Measurements from ENCODE around the gene KCNE3. TPM values are rescaled to one million over a fixed set of nuclear protein-coding genes. Genes with fewer than 3 reads are reported as not detected.

KCNE3 gene
- total RNA-seq, 1 donor from 2014 or later: 1.2 TPM

DNA sequence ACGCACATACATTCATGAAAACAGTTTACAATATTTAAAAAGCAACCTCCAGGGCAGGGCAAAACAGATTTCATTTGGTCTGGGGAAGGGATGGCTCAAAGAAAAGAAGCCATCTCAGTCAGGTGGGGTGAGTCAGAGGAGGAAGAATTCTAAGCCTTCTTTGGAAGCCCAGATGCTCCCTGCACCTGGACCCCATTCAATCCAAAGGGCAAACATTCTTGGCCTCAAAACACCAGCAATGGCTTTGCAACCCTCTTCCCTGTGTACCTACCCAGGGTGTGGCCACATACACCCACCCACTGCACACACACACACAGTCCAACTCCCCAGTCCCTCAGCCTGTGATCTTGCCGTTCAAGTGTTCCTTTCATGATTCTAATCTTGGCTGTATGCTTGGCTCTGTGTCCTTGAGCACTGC, 2.0 kb downstream of the KCNE3 start:
- no peak overlapping the region for H3K4me3 Mint-ChIP-seq
- H3K27me3 ChIP-seq: peaks cover 27% of the 10 kb centered on the region

GRCh38 chr11:74464746-74465145, 2.6 kb downstream of the KCNE3 start:
- Histone ChIP-seq H3K36me3 (no peaks in the 10 kb centered on the region), H3K9me3 (ENCODE audit: low read depth) (no peaks in the 10 kb centered on the region), H2AFZ (replicated peaks) (no peak overlapping the region)

More for the DNA sequence above, 2.0 kb downstream of the KCNE3 start:
- peaks cover 23% of the 10 kb centered on the region for H3K4me1 ChIP-seq
- no peak for TF ChIP-seq CTCF (IDR thresholded peaks at IDR 0.05)
- TF ChIP-seq EZH2phosphoT487 (IDR thresholded peaks at IDR 0.05): no peak
- TF ChIP-seq EZH2 (IDR thresholded peaks at IDR 0.05): no peak
- H3K4me3 ChIP-seq: no peak overlapping the region
- H3K9me3 ChIP-seq (ENCODE audit: low read depth): no peaks in the 10 kb centered on the region
- H3K4me2 ChIP-seq: no peak overlapping the region
- Mint-ChIP-seq H3K4me1 (peaks cover 16% of the 10 kb centered on the region), H3K9me3 (no peaks in the 10 kb centered on the region), H3K27me3 (ENCODE audit: insufficient read depth, low read depth) (peaks cover 2% of the 10 kb centered on the region), H3K36me3 (no peaks in the 10 kb centered on the region), H3K27ac (no peak overlapping the region)
- no peak overlapping the region for H3K27ac ChIP-seq
- H3K36me3 ChIP-seq: no peaks in the 10 kb centered on the region
- no peak overlapping the region for H2AFZ ChIP-seq (replicated peaks)
- H4K20me1 ChIP-seq (ENCODE audit: low read depth): no peaks in the 10 kb centered on the region
- no peaks in the 10 kb centered on the region for H3F3A ChIP-seq (ENCODE audit: low read depth)
- no peaks in the 10 kb centered on the region for H3K79me2 ChIP-seq (ENCODE audit: low read depth)
- no peak overlapping the region for H3K9ac ChIP-seq
- no peak for DNase-seq (ENCODE audit: low spot score)

GRCh38 chr11:74463216-74463615, 4.1 kb downstream of the KCNE3 start:
- H3K27me3 Mint-ChIP-seq (ENCODE audit: insufficient read depth, low read depth): peaks cover 2% of the 10 kb centered on the region
- TF ChIP-seq EZH2 (IDR thresholded peaks at IDR 0.05) (no peak), CTCF (IDR thresholded peaks at IDR 0.05) (no peak), EZH2phosphoT487 (IDR thresholded peaks at IDR 0.05) (no peak)

More at GRCh38 chr11:74464746-74465145, 2.6 kb downstream of the KCNE3 start:
- peaks cover 23% of the 10 kb centered on the region for H3K4me1 ChIP-seq
- no peak for TF ChIP-seq EZH2 (IDR thresholded peaks at IDR 0.05)
- no peak for TF ChIP-seq EZH2phosphoT487 (IDR thresholded peaks at IDR 0.05)
- TF ChIP-seq CTCF (IDR thresholded peaks at IDR 0.05): no peak
- H3K27ac ChIP-seq: no peak overlapping the region
- H3K9ac ChIP-seq: no peak overlapping the region
- no peak overlapping the region for H3K27ac Mint-ChIP-seq
- no peaks in the 10 kb centered on the region for H3K36me3 Mint-ChIP-seq
- no peaks in the 10 kb centered on the region for H3K9me3 Mint-ChIP-seq
- no peak overlapping the region for H3K4me3 ChIP-seq
- H3K79me2 ChIP-seq (ENCODE audit: low read depth): no peaks in the 10 kb centered on the region
- peaks cover 2% of the 10 kb centered on the region for H3K27me3 Mint-ChIP-seq (ENCODE audit: insufficient read depth, low read depth)
- peaks cover 16% of the 10 kb centered on the region for H3K4me1 Mint-ChIP-seq
- no peaks in the 10 kb centered on the region for H3F3A ChIP-seq (ENCODE audit: low read depth)
- no peak overlapping the region for H3K4me2 ChIP-seq
- no peak overlapping the region for H3K4me3 Mint-ChIP-seq
- H3K27me3 ChIP-seq: peaks cover 27% of the 10 kb centered on the region
- no peak for DNase-seq (ENCODE audit: low spot score)
- H4K20me1 ChIP-seq (ENCODE audit: low read depth): no peaks in the 10 kb centered on the region

More at GRCh38 chr11:74463216-74463615, 4.1 kb downstream of the KCNE3 start:
- no peaks in the 10 kb centered on the region for H3K36me3 ChIP-seq
- no peak for DNase-seq (ENCODE audit: low spot score)
- H3K36me3 Mint-ChIP-seq: no peaks in the 10 kb centered on the region
- H3F3A ChIP-seq (ENCODE audit: low read depth): no peaks in the 10 kb centered on the region
- H3K79me2 ChIP-seq (ENCODE audit: low read depth): no peaks in the 10 kb centered on the region
- no peaks in the 10 kb centered on the region for H4K20me1 ChIP-seq (ENCODE audit: low read depth)
- no peak overlapping the region for H3K4me3 Mint-ChIP-seq
- peaks cover 23% of the 10 kb centered on the region for H3K27me3 ChIP-seq
- no peaks in the 10 kb centered on the region for H3K9me3 Mint-ChIP-seq
- H3K4me1 ChIP-seq: peaks cover 22% of the 10 kb centered on the region
- no peak overlapping the region for H3K4me2 ChIP-seq
- peaks cover 10% of the 10 kb centered on the region for H3K4me1 Mint-ChIP-seq
- H3K27ac Mint-ChIP-seq: no peak overlapping the region
- H3K9ac ChIP-seq: no peak overlapping the region
- H3K9me3 ChIP-seq (ENCODE audit: low read depth): no peaks in the 10 kb centered on the region
- no peak overlapping the region for H2AFZ ChIP-seq (replicated peaks)
- H3K27ac ChIP-seq: no peak overlapping the region
- no peak overlapping the region for H3K4me3 ChIP-seq

All from neural progenitor cell (in vitro differentiated cells).